GM23338 (cell line): ENCODE measurements around the gene ZBTB7A.

Experiments
- CTCF ChIP-seq, 2 experiments: fragments of 200-600 bp in 1 of 2; sonication (generic) in 1 of 2; conservative IDR thresholded peaks; 2 replicates each; pipeline versions ENCODE4 v1.5.1 to v1.6.1; 2016 to 2017; ENCODE audit warnings: antibody characterized with exemption in 2 of 2, low read depth in 2 of 2, mild to moderate bottlenecking in 2 of 2, moderate library complexity in 1 of 2
- EZH2 ChIP-seq: fragments of 200-600 bp; sonication (generic); IDR thresholded peaks from one replicate; pipeline ENCODE4 v1.8.0; 2017; ENCODE audit warnings: antibody characterized with exemption, mild to moderate bottlenecking, low read depth; ENCODE audit not compliant: unreplicated experiment
- POLR2AphosphoS5 ChIP-seq: IDR thresholded peaks from 2 replicates; pipeline ENCODE4 v1.6.1; 2016; ENCODE audit warnings: antibody characterized with exemption, low read depth
- ZNF114 ChIP-seq: fragments of 250-450 bp; sonication (Bioruptor Pico); IDR thresholded peaks from 2 replicates; pipeline ENCODE4 v1.5.0; 2020; ENCODE audit warnings: mild to moderate bottlenecking, moderate library complexity

GRCh38 chr19:4066176-4066606 is 508 bp downstream of the ZBTB7A start:
- TF ChIP-seq EZH2 (no peak), CTCF (conservative IDR thresholded peaks at IDR 0.05; ENCODE audit: low read depth in 2 of 2) (no peak), POLR2AphosphoS5 (peak; percentile 40; the same call in 1 of the 2 replicates), ZNF114 (CRISPR knock-in tag) (no peak)
